Caco-2 (cell line): ENCODE data around the gene LTB4R2. TPM values are rescaled to one million over a fixed set of nuclear protein-coding genes. Genes with fewer than 3 reads are reported as not detected.

Experiments used
- BruUV-seq: library from RNA; stranded (reverse); fragments of 400-500 nt; replicated peaks from 2 replicates; lab custom pipeline; 2021; lab: Mats Ljungman, UMichigan
- CTCF ChIA-PET: fragments of 300-600 bp; sonication (Branson Sonifier 250); formaldehyde crosslinking; loops from one replicate; lab custom pipeline; 2022; ENCODE audit warnings: antibody characterized with exemption; lab: Charles Lee
- POLR2A ChIA-PET: fragments of 300-600 bp; sonication (Branson Sonifier 250); formaldehyde crosslinking; loops from one replicate; lab custom pipeline; 2022; ENCODE audit warnings: antibody characterized with exemption; lab: Charles Lee
- DNase-seq, 2 experiments: peaks; one replicate each; pipeline versions ENCODE4 v3.0.0 to v3.0.0-alpha.2; 2020 to 2022
- H3K27me3 ChIP-seq: replicated peaks from 2 replicates; pipeline ENCODE4 v1.6.0; 2011; ENCODE audit warnings: low read length; ENCODE audit not compliant: control insufficient read depth, insufficient read depth
- H3K36me3 ChIP-seq: 2 replicates; pipeline ENCODE4 v1.5.1; 2011; ENCODE audit warnings: low read length; ENCODE audit not compliant: control insufficient read depth, insufficient read depth
- H3K4me1 ChIP-seq: fragments of 250-450 bp; sonication (Bioruptor Pico); 2 replicates; pipeline ENCODE4 v1.5.1; 2020; ENCODE audit warnings: mild to moderate bottlenecking
- H3K4me3 ChIP-seq: 2 replicates; pipeline ENCODE4 v1.5.1; 2011; ENCODE audit warnings: low read depth, mild to moderate bottlenecking, control low read depth, low read length
- H3K9me3 ChIP-seq: fragments of 250-450 bp; sonication (Bioruptor Pico); 2 replicates; pipeline ENCODE4 v1.5.1; 2020; ENCODE audit warnings: mild to moderate bottlenecking, moderate library complexity
- H3K27ac Mint-ChIP-seq: one replicate; pipeline ENCODE4 v1.8.0; 2022; ENCODE audit warnings: mixed read lengths; ENCODE audit not compliant: unreplicated experiment
- H3K27me3 Mint-ChIP-seq: one replicate; pipeline ENCODE4 v1.8.0; 2022; ENCODE audit warnings: mixed read lengths; ENCODE audit not compliant: insufficient read depth, unreplicated experiment
- H3K36me3 Mint-ChIP-seq: one replicate; pipeline ENCODE4 v1.8.0; 2022; ENCODE audit warnings: mild to moderate bottlenecking, mixed read lengths; ENCODE audit not compliant: insufficient read depth, unreplicated experiment
- H3K4me1 Mint-ChIP-seq: one replicate; pipeline ENCODE4 v1.8.0; 2022; ENCODE audit warnings: low read depth, mixed read lengths; ENCODE audit not compliant: unreplicated experiment
- H3K4me3 Mint-ChIP-seq: one replicate; pipeline ENCODE4 v1.8.0; 2022; ENCODE audit warnings: mild to moderate bottlenecking, moderate library complexity, mixed read lengths; ENCODE audit not compliant: unreplicated experiment
- H3K9me3 Mint-ChIP-seq: one replicate; pipeline ENCODE4 v1.8.0; 2022; ENCODE audit warnings: mixed read lengths; ENCODE audit not compliant: unreplicated experiment
- intact Hi-C: fragments of 100-400 bp; cut with micrococcal nuclease; formaldehyde crosslinking; loops from one replicate; pipeline ENCODE4 v1.10.0; 2022; ENCODE audit not compliant: unreplicated experiment
- total RNA-seq: library from RNA; stranded (reverse); gene quantifications from 2 replicates; pipeline ENCODE4 v1.2.3, GENCODE V29; 2022
- TF ChIP-seq, protein P1 (sequence below), 2 experiments: fragments of 200-600 bp in 1 of 2; IDR thresholded peaks; 1 replicate in 1 of 2; 2 replicates in 1 of 2; pipeline versions ENCODE4 v1.5.1 to v1.8.0; 2011 to 2022; ENCODE audit warnings: antibody characterized with exemption in 1 of 2, control low read depth in 1 of 2, inconsistent platforms in 1 of 2, low read depth in 1 of 2, low read length in 1 of 2, mild to moderate bottlenecking in 1 of 2, moderate library complexity in 1 of 2; ENCODE audit not compliant: insufficient read depth in 1 of 2, severe bottlenecking in 1 of 2, unreplicated experiment in 1 of 2

LTB4R2 gene
- total RNA-seq, 1 experiment from 2014 or later: 10.3 TPM

DNA sequence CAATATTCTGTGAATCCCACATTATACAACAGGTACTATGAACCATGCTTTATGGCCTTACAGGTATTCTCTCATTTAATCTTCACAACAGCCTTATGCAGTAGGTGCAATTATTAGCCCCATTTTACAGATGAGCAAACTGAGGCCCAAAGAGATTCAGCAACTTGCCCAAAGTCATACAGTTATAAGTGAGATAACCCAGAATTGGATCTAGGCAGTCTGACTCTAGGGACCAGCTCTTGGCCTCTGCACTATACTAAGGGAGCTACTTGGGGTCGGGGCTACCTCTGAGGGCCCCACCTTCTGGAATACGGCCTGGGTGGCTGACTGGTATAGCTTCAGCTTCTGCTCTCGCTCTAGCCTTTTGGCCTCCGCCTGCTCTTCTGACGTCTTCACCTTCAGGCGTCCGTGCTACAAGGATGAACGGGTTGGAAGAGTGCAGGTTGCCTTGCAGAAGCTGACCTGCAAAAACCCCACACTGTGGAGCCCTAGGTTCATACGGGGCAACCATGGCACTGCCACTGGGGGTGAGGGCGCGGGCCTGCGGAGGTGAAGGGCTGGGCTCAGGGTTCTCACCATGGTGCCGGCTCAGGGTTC is 39.3 kb upstream of the LTB4R2 start:
- Histone ChIP-seq H3K27me3 (no peaks in the 10 kb centered on the region), H3K4me1 (peaks cover 5% of the 10 kb centered on the region), H3K4me3 (peak overlapping the region; percentile 95), H3K9me3 (no peaks in the 10 kb centered on the region), H3K36me3 (no peaks in the 10 kb centered on the region)
- ChIA-PET POLR2A (interaction anchor here (0.6 to 2.1 kb wide), 6 partner anchors 9 to 116 kb away, joined by 3 to 39 read pairs (median 4); partner anchors contain the start of genes DHRS1, NOP9 and TINF2), CTCF (interaction anchor here (0.6 to 1.9 kb wide), 10 partner anchors 9 to 161 kb away, joined by 3 to 42 read pairs (median 5); partner anchors contain the start of genes CHMP4A, DHRS1, NOP9 and TINF2)
- Mint-ChIP-seq H3K4me1 (peaks cover 11% of the 10 kb centered on the region), H3K9me3 (no peaks in the 10 kb centered on the region), H3K27ac (peak overlapping the region; percentile 74), H3K4me3 (peak overlapping the region; percentile 76), H3K27me3 (no peaks in the 10 kb centered on the region), H3K36me3 (peaks cover 6% of the 10 kb centered on the region)
- intact Hi-C loops: loop anchor here (1.0 kb wide), 3 partner anchors 27 to 38 kb away; no protein-coding TSS in a partner anchor
- TF ChIP-seq, protein P1, sequence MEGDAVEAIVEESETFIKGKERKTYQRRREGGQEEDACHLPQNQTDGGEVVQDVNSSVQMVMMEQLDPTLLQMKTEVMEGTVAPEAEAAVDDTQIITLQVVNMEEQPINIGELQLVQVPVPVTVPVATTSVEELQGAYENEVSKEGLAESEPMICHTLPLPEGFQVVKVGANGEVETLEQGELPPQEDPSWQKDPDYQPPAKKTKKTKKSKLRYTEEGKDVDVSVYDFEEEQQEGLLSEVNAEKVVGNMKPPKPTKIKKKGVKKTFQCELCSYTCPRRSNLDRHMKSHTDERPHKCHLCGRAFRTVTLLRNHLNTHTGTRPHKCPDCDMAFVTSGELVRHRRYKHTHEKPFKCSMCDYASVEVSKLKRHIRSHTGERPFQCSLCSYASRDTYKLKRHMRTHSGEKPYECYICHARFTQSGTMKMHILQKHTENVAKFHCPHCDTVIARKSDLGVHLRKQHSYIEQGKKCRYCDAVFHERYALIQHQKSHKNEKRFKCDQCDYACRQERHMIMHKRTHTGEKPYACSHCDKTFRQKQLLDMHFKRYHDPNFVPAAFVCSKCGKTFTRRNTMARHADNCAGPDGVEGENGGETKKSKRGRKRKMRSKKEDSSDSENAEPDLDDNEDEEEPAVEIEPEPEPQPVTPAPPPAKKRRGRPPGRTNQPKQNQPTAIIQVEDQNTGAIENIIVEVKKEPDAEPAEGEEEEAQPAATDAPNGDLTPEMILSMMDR (IDR thresholded peaks at IDR 0.05; ENCODE audit: insufficient read depth in 1 of 2, low read depth in 1 of 2, low read length in 1 of 2, severe bottlenecking in 1 of 2, unreplicated experiment in 1 of 2): no peak
- BruUV-seq: no TSS peak
- no peak for DNase-seq

GRCh38 chr14:24271134-24271833 is 38.7 kb upstream of the LTB4R2 start, which contains the start of gene RABGGTA:
Gene RABGGTA (minus strand): TSS chr14:24271597. CDS start chr14:24271115, 482 bp downstream.
- BruUV-seq: no TSS peak
- DNase-seq: peak; percentile 91 to 93
- ChIA-PET POLR2A (interaction anchor here (0.6 to 2.1 kb wide), 8 partner anchors 10 to 117 kb away, joined by 3 to 39 read pairs (median 4); partner anchors contain the start of genes DHRS1, NOP9 and TINF2), CTCF (interaction anchor here (0.6 to 1.9 kb wide), 13 partner anchors 9 to 160 kb away, joined by 3 to 42 read pairs (median 5); partner anchors contain the start of genes CHMP4A, CIDEB, DHRS1 and NOP9)
- intact Hi-C loops: loop anchor here (1.0 kb wide), 3 partner anchors 26 to 37 kb away; no protein-coding TSS in a partner anchor
- H3K36me3 ChIP-seq: no peaks in the 10 kb centered on the region
- peaks cover 11% of the 10 kb centered on the region for H3K4me1 Mint-ChIP-seq
- peak within 1 kb of the TSS; percentile 95 for H3K4me3 ChIP-seq
- H3K9me3 Mint-ChIP-seq: no peaks in the 10 kb centered on the region
- H3K4me3 Mint-ChIP-seq: peak within 1 kb of the TSS; percentile 76
- no peaks in the 10 kb centered on the region for H3K9me3 ChIP-seq
- peaks cover 6% of the 10 kb centered on the region for H3K36me3 Mint-ChIP-seq
- peak within 1 kb of the TSS; percentile 74 for H3K27ac Mint-ChIP-seq
- peaks cover 5% of the 10 kb centered on the region for H3K4me1 ChIP-seq
- no peaks in the 10 kb centered on the region for H3K27me3 ChIP-seq
- TF ChIP-seq, protein P1 (IDR thresholded peaks at IDR 0.05; ENCODE audit: insufficient read depth in 1 of 2, low read depth in 1 of 2, low read length in 1 of 2, severe bottlenecking in 1 of 2, unreplicated experiment in 1 of 2): peak; percentile 65 to 82
- no peaks in the 10 kb centered on the region for H3K27me3 Mint-ChIP-seq

GRCh38 chr14:24271834-24272263 is 38.1 kb upstream of the LTB4R2 start:
- H3K36me3 Mint-ChIP-seq: peaks cover 6% of the 10 kb centered on the region

More at GRCh38 chr14:24271834-24272263, 38.1 kb upstream of the LTB4R2 start:
- POLR2A ChIA-PET: interaction anchor here (0.6 to 2.1 kb wide), 5 partner anchors 10 to 117 kb away, joined by 3 to 39 read pairs (median 4); partner anchors contain the start of gene TINF2
- TF ChIP-seq, protein P1 (IDR thresholded peaks at IDR 0.05; ENCODE audit: insufficient read depth in 1 of 2, low read depth in 1 of 2, low read length in 1 of 2, severe bottlenecking in 1 of 2, unreplicated experiment in 1 of 2): no peak
- Histone ChIP-seq H3K27me3 (no peaks in the 10 kb centered on the region), H3K9me3 (no peaks in the 10 kb centered on the region), H3K4me3 (peak overlapping the region; percentile 95), H3K4me1 (peaks cover 5% of the 10 kb centered on the region), H3K36me3 (no peaks in the 10 kb centered on the region)
- Mint-ChIP-seq H3K4me1 (peaks cover 11% of the 10 kb centered on the region), H3K27ac (peak overlapping the region; percentile 74), H3K4me3 (peak overlapping the region; percentile 76), H3K27me3 (no peaks in the 10 kb centered on the region), H3K9me3 (no peaks in the 10 kb centered on the region)
- intact Hi-C loops: loop anchor here (1.0 kb wide), 3 partner anchors 25 to 36 kb away; no protein-coding TSS in a partner anchor
- TSS peak; percentile 41 for BruUV-seq
- CTCF ChIA-PET: interaction anchor here (0.6 to 1.9 kb wide), 11 partner anchors 8 to 136 kb away, joined by 3 to 42 read pairs (median 5); partner anchors contain the start of genes CIDEB and TINF2
- no peak for DNase-seq
